Panc1 (cell line): ENCODE results near the gene KAT2B. TPM values are rescaled to one million over a fixed set of nuclear protein-coding genes. Genes with fewer than 3 reads are reported as not detected.

Experiments
- ATAC-seq: fragments of 200-7000 bp; cut with Tn5 transposase; 2 replicates; pipeline ENCODE4 v1.9.1; 2020; ENCODE audit warnings: mild to moderate bottlenecking, moderate library complexity
- BruUV-seq: library from RNA; stranded (reverse); fragments of 400-500 nt; replicated peaks from 2 replicates; lab custom pipeline; 2021; lab: Mats Ljungman, UMichigan
- CTCF ChIA-PET: fragments of 300-600 bp; sonication (Branson Sonifier 250); formaldehyde crosslinking; loops from one replicate; lab custom pipeline; 2022; ENCODE audit warnings: antibody characterized with exemption; lab: Charles Lee
- POLR2A ChIA-PET: fragments of 300-600 bp; sonication (Branson Sonifier 250); formaldehyde crosslinking; loops from one replicate; lab custom pipeline; 2022; ENCODE audit warnings: antibody characterized with exemption; lab: Charles Lee
- DNase-seq: peaks from one replicate; pipeline ENCODE4 v3.0.0-alpha.2; 2010; ENCODE audit warnings: low read depth, low spot score
- H3K27ac ChIP-seq: 2 replicates; pipeline ENCODE4 v1.5.1; 2011; ENCODE audit warnings: mild to moderate bottlenecking, low read length, inconsistent platforms
- H3K27me3 ChIP-seq: fragments of 200-500 bp; sonication (Bioruptor generic); 2 replicates; pipeline ENCODE4 v1.6.0; 2014; ENCODE audit warnings: low read length, inconsistent platforms; ENCODE audit not compliant: control insufficient read depth, insufficient read depth
- H3K36me3 ChIP-seq: fragments of 200-500 bp; sonication (Bioruptor generic); 2 replicates; pipeline ENCODE4 v1.5.1; 2014; ENCODE audit warnings: inconsistent platforms, mild to moderate bottlenecking, low read length, moderate library complexity; ENCODE audit not compliant: control insufficient read depth, insufficient read depth
- H3K4me1 ChIP-seq: 2 replicates; pipeline ENCODE4 v1.5.1; 2011; ENCODE audit warnings: inconsistent platforms, mild to moderate bottlenecking, low read length, moderate library complexity; ENCODE audit not compliant: control insufficient read depth, insufficient read depth
- H3K4me3 ChIP-seq, 2 experiments: 2 replicates each; pipeline ENCODE4 v1.5.1; 2011 to 2012; ENCODE audit warnings: low read depth in 2 of 2, low read length in 2 of 2, mild to moderate bottlenecking in 2 of 2, inconsistent platforms in 1 of 2, moderate library complexity in 1 of 2
- H3K9me3 ChIP-seq: fragments of 200-500 bp; sonication (Bioruptor generic); 2 replicates; pipeline ENCODE4 v1.5.1; 2014; ENCODE audit warnings: low read depth, mild to moderate bottlenecking, inconsistent platforms, low read length, moderate library complexity; ENCODE audit not compliant: control insufficient read depth, insufficient read depth
- CTCF ChIP-seq: fragments of 450-650 bp; IDR thresholded peaks from 2 replicates; pipeline ENCODE4 v1.5.1; 2017; ENCODE audit warnings: mild to moderate bottlenecking
- POLR2AphosphoS5 ChIP-seq: IDR thresholded peaks from 2 replicates; pipeline ENCODE4 v1.6.1; 2012; ENCODE audit warnings: mild to moderate bottlenecking, low read depth, low read length, moderate library complexity
- REST ChIP-seq, 2 experiments: IDR thresholded peaks; 2 replicates each; pipeline ENCODE4 v1.6.1; 2011 to 2012; ENCODE audit warnings: low read depth in 2 of 2, control low read depth in 1 of 2, low read length in 1 of 2, mild to moderate bottlenecking in 1 of 2, moderate library complexity in 1 of 2; ENCODE audit not compliant: insufficient read depth in 1 of 2
- SIN3A ChIP-seq: IDR thresholded peaks from 2 replicates; pipeline ENCODE4 v1.6.1; 2012; ENCODE audit warnings: low read depth, mild to moderate bottlenecking, low read length, moderate library complexity, borderline replicate concordance; ENCODE audit not compliant: insufficient read depth
- TCF7L2 ChIP-seq: IDR thresholded peaks from 2 replicates; pipeline ENCODE4 v1.6.1; 2011; ENCODE audit warnings: mild to moderate bottlenecking, low read depth, low read length, inconsistent platforms
- in situ Hi-C: cut with HindIII; loops from 2 replicates; pipeline ENCODE4 v1.10.0; 2016; ENCODE audit warnings: low sequenced_read_pairs, low pct_unique_long_range_greater_than_20kb
- intact Hi-C: fragments of 100-400 bp; cut with micrococcal nuclease; formaldehyde crosslinking; loops from one replicate; pipeline ENCODE4 v1.10.0; 2022; ENCODE audit not compliant: unreplicated experiment
- total RNA-seq: library from RNA; stranded (reverse); gene quantifications from one replicate; pipeline ENCODE4 v1.2.1, GENCODE V29; 2021; ENCODE audit not compliant: unreplicated experiment

KAT2B gene
- total RNA-seq, 1 experiment from 2014 or later, result 16.4 TPM

DNA sequence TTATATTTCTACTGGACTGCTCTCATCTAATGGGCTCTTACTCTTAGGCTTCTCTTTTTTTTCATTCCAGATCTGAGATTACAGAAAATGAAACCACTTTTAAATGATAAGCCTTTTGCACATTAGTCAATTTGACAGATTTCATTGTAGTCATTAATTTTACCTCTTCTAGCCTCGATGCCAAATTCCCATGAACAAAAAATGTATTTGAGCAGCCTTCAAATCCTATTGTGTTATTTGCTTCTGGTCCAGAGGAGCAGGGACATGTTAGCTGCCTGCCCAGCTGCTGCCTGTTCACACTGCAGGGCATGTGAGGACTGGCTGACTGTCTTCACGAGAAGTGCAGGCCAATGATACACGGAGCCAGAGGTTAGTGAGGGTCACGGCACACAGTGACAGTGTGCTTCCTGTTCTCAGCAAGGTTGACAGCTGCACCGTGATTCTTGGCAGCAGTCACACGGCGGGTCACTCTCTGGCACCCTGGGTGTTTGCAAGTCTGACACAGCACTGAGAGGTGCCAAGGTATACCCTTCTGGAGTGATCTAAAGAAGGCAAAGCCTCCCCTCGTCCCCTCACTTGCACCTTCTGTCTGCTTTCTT is 40.8 kb downstream of the KAT2B start:
- Histone ChIP-seq H3K4me3 (no peak overlapping the region), H3K27me3 (no peaks in the 10 kb centered on the region), H3K9me3 (no peaks in the 10 kb centered on the region), H3K27ac (no peak overlapping the region), H3K36me3 (no peaks in the 10 kb centered on the region), H3K4me1 (no peaks in the 10 kb centered on the region)
- in situ Hi-C loops (no loop called here), intact Hi-C loops (no loop called here)
- DNase-seq (no peak), ATAC-seq (no peak; the same call in 1 of the 2 replicates)
- TF ChIP-seq SIN3A, result no peak
- ChIA-PET CTCF (no interaction called here), POLR2A (no interaction called here)
- no TSS peak for BruUV-seq

DNA sequence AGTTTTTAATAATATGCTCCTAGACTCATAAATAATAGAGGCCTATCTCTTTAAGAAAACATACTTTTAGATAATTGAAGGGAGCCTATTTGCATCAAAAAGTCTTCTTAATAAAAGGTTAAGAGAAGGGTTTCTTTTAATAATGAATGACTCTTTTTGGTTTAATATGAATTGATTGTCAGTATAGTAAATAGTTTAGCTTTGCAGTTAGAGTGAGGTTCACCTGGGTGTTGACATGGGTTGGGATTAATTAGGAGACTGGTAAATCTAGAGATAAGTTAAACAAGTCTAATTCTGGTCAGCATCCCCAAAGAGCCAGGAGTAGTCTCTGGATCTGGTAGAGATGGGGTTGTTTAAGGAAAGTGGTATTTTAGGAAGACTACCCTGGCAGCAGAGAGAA is 43.0 kb downstream of the KAT2B start:
- CTCF ChIA-PET, result no interaction called here
- no TSS peak for BruUV-seq

More for the DNA sequence above, 43.0 kb downstream of the KAT2B start:
- H3K4me3 ChIP-seq, result no peak overlapping the region
- no peak for TF ChIP-seq POLR2AphosphoS5
- TF ChIP-seq REST (IDR thresholded peaks at IDR 0.05; ENCODE audit: insufficient read depth in 1 of 2, low read depth in 2 of 2, low read length in 1 of 2), result no peak
- TF ChIP-seq SIN3A, result no peak
- no peak for TF ChIP-seq CTCF
- no peak for TF ChIP-seq TCF7L2
- POLR2A ChIA-PET, result no interaction called here
- intact Hi-C loops (no loop called here), in situ Hi-C loops (no loop called here)
- DNase-seq (no peak), ATAC-seq (no peak)
- no peaks in the 10 kb centered on the region for H3K4me1 ChIP-seq
- H3K36me3 ChIP-seq, result no peaks in the 10 kb centered on the region
- H3K27me3 ChIP-seq, result no peaks in the 10 kb centered on the region
- no peak overlapping the region for H3K27ac ChIP-seq
- H3K9me3 ChIP-seq, result no peaks in the 10 kb centered on the region
